ENCODE results near the gene MACC1. TPM values are rescaled to one million over a fixed set of nuclear protein-coding genes. Genes with fewer than 3 reads are reported as not detected.
A peak's percentile ranks its signal among the peaks of the same experiment; 100 is the strongest.

MACC1 gene
- total and polyA plus RNA-seq, 9 of the 15 experiments (the other 6 are each of a cell fraction or from before 2014, with no cell fraction given): 5.9 to 30.2 (median 10.4) TPM

DNA sequence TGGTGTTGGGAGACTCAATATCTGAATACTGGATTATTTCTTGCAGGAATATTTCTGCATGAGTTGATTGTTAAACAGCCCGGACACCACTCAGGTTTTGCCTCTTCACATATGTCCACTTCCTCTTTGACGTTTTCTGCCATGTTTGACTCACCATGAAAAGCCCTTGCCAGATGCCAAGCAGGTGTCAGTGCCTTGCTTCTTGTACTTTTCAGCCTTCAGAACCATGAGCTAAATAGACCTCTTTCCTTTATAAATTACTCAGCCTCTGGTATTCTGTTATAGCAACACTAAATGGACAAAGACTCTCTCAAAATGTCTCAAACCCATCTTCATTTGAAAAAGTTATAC lies 24.7 kb upstream of the MACC1 start:
- Histone ChIP-seq H3K9me3 (replicated peaks; ENCODE audit: control insufficient read depth, insufficient read depth, low read depth, low read length) (no peaks in the 10 kb centered on the region), H3K79me2 (ENCODE audit: control insufficient read depth, insufficient read depth, low read length) (no peaks in the 10 kb centered on the region), H3K4me1 (replicated peaks in 1 of 2; ENCODE audit: control insufficient read depth in 2 of 2, insufficient read depth in 2 of 2, low read length in 2 of 2) (peaks cover 0 to 18% of the 10 kb centered on the region in 2 experiments; a peak in 3 of 5 replicates), H2AFZ (ENCODE audit: low read depth, low read length) (peak overlapping the region; percentile 85), H3K4me2 (ENCODE audit: insufficient read depth, low read length) (no peak overlapping the region), H4K20me1 (replicated peaks; ENCODE audit: control insufficient read depth, insufficient read depth, low read length) (no peaks in the 10 kb centered on the region), H3K36me3 (ENCODE audit: control insufficient read depth, insufficient read depth, low read length) (no peaks in the 10 kb centered on the region), H3K9ac (ENCODE audit: insufficient read depth in 1 of 2, low read depth in 2 of 2, low read length in 2 of 2) (no peak overlapping the region), H3K27me3 (ENCODE audit: control insufficient read depth in 2 of 2, insufficient read depth in 2 of 2, low read length in 2 of 2) (no peaks in the 10 kb centered on the region), H3K4me3 (no peak overlapping the region), H3K9me1 (ENCODE audit: control insufficient read depth, insufficient read depth, low read length) (no peaks in the 10 kb centered on the region), H3K27ac (ENCODE audit: extremely low read depth, low read depth, low read length) (no peak overlapping the region)
- no TSS peak for BruUV-seq (replicated peaks)
- TF ChIP-seq ZNF408 (CRISPR knock-in tag; IDR thresholded peaks at IDR 0.05; ENCODE audit: low read depth): no peak
- TF ChIP-seq, protein P1, sequence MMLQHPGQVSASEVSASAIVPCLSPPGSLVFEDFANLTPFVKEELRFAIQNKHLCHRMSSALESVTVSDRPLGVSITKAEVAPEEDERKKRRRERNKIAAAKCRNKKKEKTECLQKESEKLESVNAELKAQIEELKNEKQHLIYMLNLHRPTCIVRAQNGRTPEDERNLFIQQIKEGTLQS (IDR thresholded peaks at IDR 0.05): no peak
- TF ChIP-seq, protein P1 (CRISPR knock-in tag; conservative IDR thresholded peaks at IDR 0.05): no peak
- no peak for TF ChIP-seq CXXC5 (CRISPR knock-in tag; IDR thresholded peaks at IDR 0.05)
- peak; percentile 1; the same call in 1 of the 2 replicates for TF ChIP-seq DMBX1 (CRISPR knock-in tag; IDR thresholded peaks at IDR 0.05; ENCODE audit: borderline replicate concordance)
- TF ChIP-seq RBM17 (IDR thresholded peaks at IDR 0.05; ENCODE audit: borderline replicate concordance, low read depth, low read length): no peak
- TF ChIP-seq SPI1 (IDR thresholded peaks at IDR 0.05; ENCODE audit: borderline replicate concordance, low read depth, low read length): peak; percentile 86
- TF ChIP-seq, protein P2, sequence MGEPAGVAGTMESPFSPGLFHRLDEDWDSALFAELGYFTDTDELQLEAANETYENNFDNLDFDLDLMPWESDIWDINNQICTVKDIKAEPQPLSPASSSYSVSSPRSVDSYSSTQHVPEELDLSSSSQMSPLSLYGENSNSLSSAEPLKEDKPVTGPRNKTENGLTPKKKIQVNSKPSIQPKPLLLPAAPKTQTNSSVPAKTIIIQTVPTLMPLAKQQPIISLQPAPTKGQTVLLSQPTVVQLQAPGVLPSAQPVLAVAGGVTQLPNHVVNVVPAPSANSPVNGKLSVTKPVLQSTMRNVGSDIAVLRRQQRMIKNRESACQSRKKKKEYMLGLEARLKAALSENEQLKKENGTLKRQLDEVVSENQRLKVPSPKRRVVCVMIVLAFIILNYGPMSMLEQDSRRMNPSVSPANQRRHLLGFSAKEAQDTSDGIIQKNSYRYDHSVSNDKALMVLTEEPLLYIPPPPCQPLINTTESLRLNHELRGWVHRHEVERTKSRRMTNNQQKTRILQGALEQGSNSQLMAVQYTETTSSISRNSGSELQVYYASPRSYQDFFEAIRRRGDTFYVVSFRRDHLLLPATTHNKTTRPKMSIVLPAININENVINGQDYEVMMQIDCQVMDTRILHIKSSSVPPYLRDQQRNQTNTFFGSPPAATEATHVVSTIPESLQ (CRISPR knock-in tag; IDR thresholded peaks at IDR 0.05): no peak
- no peak for TF ChIP-seq ZNF75A (CRISPR knock-in tag; IDR thresholded peaks at IDR 0.05)
- TF ChIP-seq MAFF (IDR thresholded peaks at IDR 0.05; ENCODE audit: low read length): no peak
- no peak for DNase-seq (ENCODE audit: extremely low read depth in 1 of 4, low spot score in 3 of 4)
- FAIRE-seq: no peak
- ChIA-PET CTCF (ENCODE audit: low intra/inter-chr PET ratio) (no interaction called here), POLR2A (interaction anchor here (0.6 kb wide), 1 partner anchor 18 kb away, joined by 4 read pairs; no protein-coding TSS in a partner anchor)
- WGBS (ENCODE audit: insufficient coverage, low coverage, missing lambda C conversion rate): 43% methylated on average over 2 of the region's 2 CpGs
- in situ Hi-C loops (cut with MboI) (no loop called here), intact Hi-C loops (cut with micrococcal nuclease) (no loop called here)
- ATAC-seq: no peak
